Measurements from ENCODE around the gene LARP7. TPM values are rescaled to one million over a fixed set of nuclear protein-coding genes. Genes with fewer than 3 reads are reported as not detected.
"Not testable (repeated sequence)": the region's sequence is repeated elsewhere in the genome, so short reads cannot be mapped to it uniquely, and the experiment has no call there.

Gene LARP7
- total RNA-seq, 1 experiment from 2014 or later, result 39.5 TPM

GRCh38 chr4:112642526-112642925 is 5.6 kb downstream of the LARP7 start:
- POLR2A ChIA-PET, result no interaction called here
- TF ChIP-seq, protein P1, sequence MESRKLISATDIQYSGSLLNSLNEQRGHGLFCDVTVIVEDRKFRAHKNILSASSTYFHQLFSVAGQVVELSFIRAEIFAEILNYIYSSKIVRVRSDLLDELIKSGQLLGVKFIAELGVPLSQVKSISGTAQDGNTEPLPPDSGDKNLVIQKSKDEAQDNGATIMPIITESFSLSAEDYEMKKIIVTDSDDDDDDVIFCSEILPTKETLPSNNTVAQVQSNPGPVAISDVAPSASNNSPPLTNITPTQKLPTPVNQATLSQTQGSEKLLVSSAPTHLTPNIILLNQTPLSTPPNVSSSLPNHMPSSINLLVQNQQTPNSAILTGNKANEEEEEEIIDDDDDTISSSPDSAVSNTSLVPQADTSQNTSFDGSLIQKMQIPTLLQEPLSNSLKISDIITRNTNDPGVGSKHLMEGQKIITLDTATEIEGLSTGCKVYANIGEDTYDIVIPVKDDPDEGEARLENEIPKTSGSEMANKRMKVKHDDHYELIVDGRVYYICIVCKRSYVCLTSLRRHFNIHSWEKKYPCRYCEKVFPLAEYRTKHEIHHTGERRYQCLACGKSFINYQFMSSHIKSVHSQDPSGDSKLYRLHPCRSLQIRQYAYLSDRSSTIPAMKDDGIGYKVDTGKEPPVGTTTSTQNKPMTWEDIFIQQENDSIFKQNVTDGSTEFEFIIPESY (IDR thresholded peaks at IDR 0.05; ENCODE audit: extremely low read depth, insufficient replicate concordance, low read length), result no peak
- TF ChIP-seq ELF1 (IDR thresholded peaks at IDR 0.05; ENCODE audit: borderline replicate concordance, low read depth) (no peak), ZFX (IDR thresholded peaks at IDR 0.05) (no peak), SIN3A (IDR thresholded peaks at IDR 0.05; ENCODE audit: low read depth) (no peak), RAD21 (IDR thresholded peaks at IDR 0.05; ENCODE audit: low read depth) (no peak), REST (IDR thresholded peaks at IDR 0.05; ENCODE audit: low read depth) (no peak), SP1 (IDR thresholded peaks at IDR 0.05; ENCODE audit: low read depth) (no peak), TCF7L2 (IDR thresholded peaks at IDR 0.05; ENCODE audit: borderline replicate concordance, extremely low read depth, insufficient read depth, insufficient read length) (no peak), JUND (IDR thresholded peaks at IDR 0.05) (no peak), CBX3 (IDR thresholded peaks at IDR 0.05; ENCODE audit: low read depth) (no peak), SRF (IDR thresholded peaks at IDR 0.05; ENCODE audit: low read depth) (no peak), YY1 (IDR thresholded peaks at IDR 0.05; ENCODE audit: extremely low read depth, insufficient replicate concordance, low read depth, low read length) (no peak), EZH2phosphoT487 (IDR thresholded peaks at IDR 0.05; ENCODE audit: borderline replicate concordance) (no peak), ZNF274 (IDR thresholded peaks at IDR 0.05; ENCODE audit: low read depth, low read length) (no peak)

DNA sequence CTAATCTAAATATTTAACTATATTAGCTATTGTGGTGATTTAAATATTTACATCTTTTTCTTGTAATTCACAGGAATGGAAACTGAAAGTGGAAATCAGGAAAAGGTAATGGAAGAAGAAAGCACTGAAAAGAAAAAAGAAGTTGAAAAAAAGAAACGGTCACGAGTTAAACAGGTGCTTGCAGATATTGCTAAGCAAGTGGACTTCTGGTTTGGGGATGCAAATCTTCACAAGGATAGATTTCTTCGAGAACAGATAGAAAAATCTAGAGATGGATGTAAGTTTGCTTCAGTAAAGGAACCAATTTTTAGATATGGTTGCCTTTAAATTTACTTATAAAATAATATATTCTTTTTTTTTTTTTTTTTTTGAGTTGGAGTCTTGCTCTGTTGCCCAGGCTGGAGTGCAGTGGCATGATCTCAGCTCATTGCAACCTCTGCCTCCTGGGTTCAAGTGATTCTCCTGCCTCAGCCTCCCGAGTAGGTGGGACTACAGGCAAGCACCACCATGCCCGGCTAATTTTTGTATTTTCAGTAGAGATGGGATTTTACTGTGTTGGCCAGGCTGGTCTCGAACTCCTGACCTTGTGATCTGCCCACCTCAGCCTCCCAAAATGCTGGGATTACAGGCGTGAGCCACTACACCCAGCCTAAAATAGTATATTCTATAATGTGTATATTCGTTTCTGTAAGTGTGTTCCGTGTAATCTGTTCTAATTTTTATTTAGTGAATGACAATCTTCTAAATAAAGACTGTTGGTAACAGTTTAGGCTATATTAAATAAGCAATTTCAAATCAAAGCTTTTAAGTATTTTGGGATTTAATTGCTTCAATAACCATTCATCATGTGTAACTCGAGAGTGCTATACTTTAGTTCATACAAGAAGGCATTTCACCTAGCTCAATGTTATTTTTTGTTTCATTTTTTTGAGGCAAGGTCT is 7.9 kb downstream of the LARP7 start:
- H3K4me2 ChIP-seq (ENCODE audit: low read length); RAD21 ChIA-PET (ENCODE audit: low non-redundant PET in 1 of 2, low total read pairs in 2 of 2, uncharacterized antibody in 2 of 2, unreplicated experiment in 2 of 2); POLR2A ChIA-PET; H3K9ac ChIP-seq (ENCODE audit: low read length); ATAC-seq; H3K4me3 ChIP-seq (replicated peaks in 1 of 2; ENCODE audit: low read depth in 1 of 2, low read length in 2 of 2); intact Hi-C loops (cut with micrococcal nuclease); DNase-seq (ENCODE audit: low read depth, low spot score); BruUV-seq (replicated peaks); H3K4me1 ChIP-seq (ENCODE audit: control insufficient read depth in 1 of 2, insufficient read depth in 2 of 2, low read length in 2 of 2); H3K27ac ChIP-seq (ENCODE audit: low read depth, low read length); H4K20me1 ChIP-seq (ENCODE audit: insufficient read depth); H3K27me3 ChIP-seq (ENCODE audit: insufficient read depth, low read length); H3K9me3 ChIP-seq (ENCODE audit: control insufficient read depth in 1 of 2, insufficient read depth in 1 of 2, low read depth in 1 of 2, low read length in 2 of 2); CTCF ChIA-PET; H3K9me2 ChIP-seq (ENCODE audit: insufficient read depth); H2AFZ ChIP-seq (ENCODE audit: low read depth, low read length, poor library complexity, severe bottlenecking): not testable (repeated sequence)
- peaks cover 11 to 40% of the 10 kb centered on the region in 2 experiments; a peak in 3 of 4 replicates for H3K36me3 ChIP-seq (ENCODE audit: control insufficient read depth in 1 of 2, insufficient read depth in 2 of 2, low read length in 2 of 2)
- H3K79me2 ChIP-seq (ENCODE audit: insufficient read depth, low read length), result peaks cover 38% of the 10 kb centered on the region

More at GRCh38 chr4:112642526-112642925, 5.6 kb downstream of the LARP7 start:
- ATAC-seq, result no peak
- Histone ChIP-seq H3K9me2 (ENCODE audit: insufficient read depth) (no peaks in the 10 kb centered on the region), H3K9ac (ENCODE audit: low read length) (no peak overlapping the region), H2AFZ (ENCODE audit: low read depth, low read length, poor library complexity, severe bottlenecking) (no peak overlapping the region), H3K27me3 (ENCODE audit: insufficient read depth, low read length) (no peaks in the 10 kb centered on the region), H3K4me2 (ENCODE audit: low read length) (no peak overlapping the region; the same call in 1 of the 2 replicates), H4K20me1 (ENCODE audit: insufficient read depth) (no peaks in the 10 kb centered on the region), H3K27ac (ENCODE audit: low read depth, low read length) (no peak overlapping the region), H3K36me3 (ENCODE audit: control insufficient read depth in 1 of 2, insufficient read depth in 2 of 2, low read length in 2 of 2) (peaks cover 11 to 26% of the 10 kb centered on the region in 2 experiments; a peak in 3 of 4 replicates), H3K4me1 (ENCODE audit: control insufficient read depth in 1 of 2, insufficient read depth in 2 of 2, low read length in 2 of 2) (peaks cover 0 to 11% of the 10 kb centered on the region in 2 experiments; a peak in 3 of 4 replicates), H3K9me3 (ENCODE audit: control insufficient read depth in 1 of 2, insufficient read depth in 1 of 2, low read depth in 1 of 2, low read length in 2 of 2) (no peaks in the 10 kb centered on the region), H3K79me2 (ENCODE audit: insufficient read depth, low read length) (peaks cover 59% of the 10 kb centered on the region), H3K4me3 (replicated peaks in 1 of 2; ENCODE audit: low read depth in 1 of 2, low read length in 2 of 2) (no peak overlapping the region)
- RAD21 ChIA-PET (ENCODE audit: low non-redundant PET in 1 of 2, low total read pairs in 2 of 2, uncharacterized antibody in 2 of 2, unreplicated experiment in 2 of 2), result no interaction called here
- CTCF ChIA-PET, result interaction anchor here (1.1 kb wide), 1 partner anchor 123 kb away, joined by 4 read pairs; no protein-coding TSS in a partner anchor
- intact Hi-C loops (cut with micrococcal nuclease), result no loop called here
- no peak for DNase-seq (ENCODE audit: low read depth, low spot score)
- BruUV-seq (replicated peaks), result no TSS peak
